DND-41 (cell line): ENCODE measurements around the gene NRCAM.

Experiments used
- ATAC-seq: fragments of 200-7000 bp; cut with Tn5 transposase; 3 replicates; pipeline ENCODE4 v1.9.1; 2021; ENCODE audit warnings: low read depth; ENCODE audit not compliant: insufficient read depth
- DNase-seq: peaks from one replicate; pipeline ENCODE4 v3.0.0-alpha.2; 2020
- H2AFZ ChIP-seq: 2 replicates; pipeline ENCODE4 v1.6.0; 2012; ENCODE audit warnings: low read depth, low read length
- H3K27ac ChIP-seq: 2 replicates; pipeline ENCODE4 v1.5.1; 2012; ENCODE audit warnings: low read length, inconsistent platforms
- H3K27me3 ChIP-seq: fragments of 200-600 bp; sonication (generic); 2 replicates; pipeline ENCODE4 v1.6.0; 2012; ENCODE audit warnings: low read length, mild to moderate bottlenecking, inconsistent platforms; ENCODE audit not compliant: insufficient read depth, poor library complexity
- H3K36me3 ChIP-seq: 2 replicates; pipeline ENCODE4 v1.5.1; 2012; ENCODE audit warnings: low read length, inconsistent platforms; ENCODE audit not compliant: insufficient read depth
- H3K4me1 ChIP-seq: 2 replicates; pipeline ENCODE4 v1.5.1; 2012; ENCODE audit warnings: mild to moderate bottlenecking, low read length; ENCODE audit not compliant: insufficient read depth
- H3K4me2 ChIP-seq: 2 replicates; pipeline ENCODE4 v1.6.0; 2012; ENCODE audit warnings: mild to moderate bottlenecking, moderate library complexity, low read length, inconsistent platforms; ENCODE audit not compliant: insufficient read depth
- H3K4me3 ChIP-seq, 2 experiments: fragments of 200-600 bp in 1 of 2; shearing (Covaris generic) in 1 of 2; 2 replicates each; pipeline ENCODE4 v1.5.1; 2012 to 2016; ENCODE audit warnings: inconsistent platforms in 2 of 2, low read length in 2 of 2, mild to moderate bottlenecking in 2 of 2, low read depth in 1 of 2, moderate library complexity in 1 of 2
- H3K79me2 ChIP-seq: 2 replicates; pipeline ENCODE4 v1.6.0; 2012; ENCODE audit warnings: low read length, inconsistent platforms; ENCODE audit not compliant: insufficient read depth
- H3K9ac ChIP-seq: 2 replicates; pipeline ENCODE4 v1.6.0; 2012; ENCODE audit warnings: low read depth, mild to moderate bottlenecking, inconsistent platforms, low read length, moderate library complexity
- H3K9me3 ChIP-seq: 2 replicates; pipeline ENCODE4 v1.5.1; 2012; ENCODE audit warnings: low read length, moderate library complexity, mild to moderate bottlenecking, inconsistent platforms; ENCODE audit not compliant: insufficient read depth, severe bottlenecking
- H4K20me1 ChIP-seq: 2 replicates; pipeline ENCODE4 v1.6.0; 2012; ENCODE audit warnings: low read length; ENCODE audit not compliant: insufficient read depth
- EZH2 ChIP-seq: IDR thresholded peaks from 3 replicates; pipeline ENCODE4 v1.6.1; 2012; ENCODE audit warnings: borderline replicate concordance, low read depth, mild to moderate bottlenecking, moderate library complexity, low read length, inconsistent platforms; ENCODE audit not compliant: severe bottlenecking
- TF ChIP-seq, protein P1 (sequence below): IDR thresholded peaks from 2 replicates; pipeline ENCODE4 v1.5.1; 2012; ENCODE audit warnings: borderline replicate concordance, low read length, moderate library complexity, mild to moderate bottlenecking; ENCODE audit not compliant: poor library complexity, severe bottlenecking; ENCODE audit errors: extremely low read depth

Gene NRCAM

DNA sequence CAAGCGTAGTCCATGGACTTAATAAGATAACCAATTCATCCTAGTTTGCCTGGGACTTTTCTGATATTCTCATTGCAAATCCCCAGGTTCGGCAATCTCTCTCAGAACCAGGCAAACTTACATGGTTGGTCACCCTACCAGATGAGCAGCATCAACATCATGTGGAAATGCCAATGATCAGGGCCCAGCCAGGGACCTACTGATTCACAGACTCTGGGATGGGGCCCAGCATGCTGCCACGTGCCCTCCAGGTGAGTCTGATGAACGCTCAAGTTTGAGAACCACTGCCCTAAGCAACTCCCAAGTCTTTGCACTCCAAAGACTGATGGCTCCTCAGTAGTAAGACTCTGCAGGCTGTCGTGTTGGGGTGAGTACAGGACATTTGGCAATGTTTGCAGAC is 328.8 kb downstream of the NRCAM start:
- no peaks in the 10 kb centered on the region for H3K4me1 ChIP-seq
- no peak for ATAC-seq
- TF ChIP-seq, protein P1, sequence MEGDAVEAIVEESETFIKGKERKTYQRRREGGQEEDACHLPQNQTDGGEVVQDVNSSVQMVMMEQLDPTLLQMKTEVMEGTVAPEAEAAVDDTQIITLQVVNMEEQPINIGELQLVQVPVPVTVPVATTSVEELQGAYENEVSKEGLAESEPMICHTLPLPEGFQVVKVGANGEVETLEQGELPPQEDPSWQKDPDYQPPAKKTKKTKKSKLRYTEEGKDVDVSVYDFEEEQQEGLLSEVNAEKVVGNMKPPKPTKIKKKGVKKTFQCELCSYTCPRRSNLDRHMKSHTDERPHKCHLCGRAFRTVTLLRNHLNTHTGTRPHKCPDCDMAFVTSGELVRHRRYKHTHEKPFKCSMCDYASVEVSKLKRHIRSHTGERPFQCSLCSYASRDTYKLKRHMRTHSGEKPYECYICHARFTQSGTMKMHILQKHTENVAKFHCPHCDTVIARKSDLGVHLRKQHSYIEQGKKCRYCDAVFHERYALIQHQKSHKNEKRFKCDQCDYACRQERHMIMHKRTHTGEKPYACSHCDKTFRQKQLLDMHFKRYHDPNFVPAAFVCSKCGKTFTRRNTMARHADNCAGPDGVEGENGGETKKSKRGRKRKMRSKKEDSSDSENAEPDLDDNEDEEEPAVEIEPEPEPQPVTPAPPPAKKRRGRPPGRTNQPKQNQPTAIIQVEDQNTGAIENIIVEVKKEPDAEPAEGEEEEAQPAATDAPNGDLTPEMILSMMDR: no peak
- no peak for TF ChIP-seq EZH2
- no peak for DNase-seq
- no peaks in the 10 kb centered on the region for H4K20me1 ChIP-seq
- no peak overlapping the region for H3K4me3 ChIP-seq
- H3K27ac ChIP-seq: no peak overlapping the region
- H2AFZ ChIP-seq: no peak overlapping the region
- H3K79me2 ChIP-seq: no peaks in the 10 kb centered on the region
- no peak overlapping the region for H3K9ac ChIP-seq
- H3K9me3 ChIP-seq: no peaks in the 10 kb centered on the region
- H3K4me2 ChIP-seq: no peak overlapping the region
- no peaks in the 10 kb centered on the region for H3K36me3 ChIP-seq
- peaks cover 4% of the 10 kb centered on the region for H3K27me3 ChIP-seq

DNA sequence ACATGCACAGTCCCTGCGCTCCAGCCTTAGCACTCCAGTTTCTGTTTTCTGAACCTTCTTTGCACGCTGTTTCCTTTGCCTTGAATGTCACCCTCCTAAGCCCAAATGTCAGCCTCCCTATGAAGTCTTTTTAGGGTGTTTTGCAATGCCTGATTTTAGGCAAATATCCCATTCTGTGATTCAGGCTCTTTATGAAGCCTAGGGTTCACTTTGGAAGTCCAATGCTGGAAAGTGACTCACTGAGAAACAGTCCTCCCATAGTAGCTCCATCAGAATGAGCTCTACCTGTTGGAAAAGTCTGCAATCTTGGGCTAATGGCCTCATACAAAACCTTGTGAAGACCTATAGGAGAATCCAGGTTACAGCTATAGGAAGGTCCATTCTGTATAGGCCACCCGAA is 331.4 kb downstream of the NRCAM start:
- Histone ChIP-seq H3K79me2 (no peaks in the 10 kb centered on the region), H3K9me3 (no peaks in the 10 kb centered on the region), H3K4me1 (no peaks in the 10 kb centered on the region), H4K20me1 (no peaks in the 10 kb centered on the region), H3K27me3 (peaks cover 4% of the 10 kb centered on the region), H3K9ac (no peak overlapping the region), H3K27ac (no peak overlapping the region), H3K4me2 (no peak overlapping the region), H3K36me3 (no peaks in the 10 kb centered on the region), H3K4me3 (no peak overlapping the region), H2AFZ (no peak overlapping the region)
- DNase-seq (no peak), ATAC-seq (no peak)
- TF ChIP-seq, protein P1: no peak
- no peak for TF ChIP-seq EZH2

DNA sequence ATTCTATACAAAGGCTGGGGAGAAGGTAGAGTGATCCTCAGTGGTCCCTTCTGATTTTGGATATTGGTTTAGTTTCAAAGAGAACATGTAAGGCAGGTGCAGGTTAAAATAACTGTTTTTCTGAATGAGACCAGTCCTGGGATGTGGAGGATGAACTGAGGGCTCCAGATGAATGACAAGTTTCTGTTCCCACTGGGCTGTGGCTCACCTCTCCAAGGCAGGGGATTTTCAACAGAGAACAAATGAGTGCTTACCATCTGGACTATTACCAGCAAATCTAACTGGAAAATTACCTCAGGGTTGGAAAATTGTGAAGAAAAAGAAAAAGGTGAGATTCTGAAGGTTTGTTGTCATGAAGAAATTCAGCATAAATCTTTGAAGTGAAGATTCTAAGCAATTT is 334.1 kb downstream of the NRCAM start:
- Histone ChIP-seq H3K27me3 (peaks cover 4% of the 10 kb centered on the region), H3K4me2 (no peak overlapping the region), H3K9ac (no peak overlapping the region), H2AFZ (no peak overlapping the region), H4K20me1 (no peaks in the 10 kb centered on the region), H3K27ac (no peak overlapping the region), H3K4me3 (no peak overlapping the region), H3K36me3 (no peaks in the 10 kb centered on the region), H3K79me2 (no peaks in the 10 kb centered on the region), H3K9me3 (no peaks in the 10 kb centered on the region), H3K4me1 (no peaks in the 10 kb centered on the region)
- ATAC-seq: no peak
- DNase-seq: no peak
- TF ChIP-seq, protein P1: no peak
- TF ChIP-seq EZH2: no peak

DNA sequence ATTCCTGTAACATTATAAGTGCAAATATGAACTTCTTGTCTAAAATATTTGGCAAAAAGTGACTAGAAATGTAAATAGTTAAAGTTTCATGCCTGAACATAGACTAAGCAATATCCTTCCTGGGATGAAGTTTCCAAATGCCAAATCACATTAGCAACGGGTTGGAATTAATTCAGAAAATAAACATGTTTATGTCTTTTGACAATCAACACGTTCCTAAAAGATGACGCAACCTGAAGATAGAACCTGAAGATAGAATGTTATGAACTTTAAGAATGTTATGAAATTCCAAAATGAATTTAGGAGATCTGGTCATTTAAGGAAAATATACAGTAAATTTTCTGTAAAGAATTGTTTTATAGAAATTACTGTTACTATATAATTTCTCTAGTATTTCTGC is 335.3 kb downstream of the NRCAM start:
- H3K27me3 ChIP-seq: peaks cover 4% of the 10 kb centered on the region
- DNase-seq (no peak), ATAC-seq (no peak)
- no peak overlapping the region for H2AFZ ChIP-seq
- H3K27ac ChIP-seq: no peak overlapping the region
- no peaks in the 10 kb centered on the region for H3K9me3 ChIP-seq
- no peaks in the 10 kb centered on the region for H3K79me2 ChIP-seq
- TF ChIP-seq, protein P1: no peak
- TF ChIP-seq EZH2: no peak
- H4K20me1 ChIP-seq: no peaks in the 10 kb centered on the region
- H3K4me1 ChIP-seq: no peaks in the 10 kb centered on the region
- H3K9ac ChIP-seq: no peak overlapping the region
- no peak overlapping the region for H3K4me2 ChIP-seq
- no peaks in the 10 kb centered on the region for H3K36me3 ChIP-seq
- H3K4me3 ChIP-seq: no peak overlapping the region
